HEK293T (cell line): Measurements from ENCODE around the gene ADPRM.

Experiments used
- BHLHE40 ChIP-seq: fragments of 450-650 bp; IDR thresholded peaks from 2 replicates; pipeline ENCODE4 v1.6.1; 2016; ENCODE audit warnings: mild to moderate bottlenecking, moderate library complexity, borderline replicate concordance
- CTBP1 ChIP-seq: fragments of 450-650 bp; IDR thresholded peaks from 2 replicates; pipeline ENCODE4 v1.6.1; 2016; ENCODE audit warnings: borderline replicate concordance
- FOXA1 ChIP-seq: fragments of 450-650 bp; IDR thresholded peaks from 2 replicates; pipeline ENCODE4 v1.6.1; 2016; ENCODE audit warnings: mild to moderate bottlenecking
- FOXK2 ChIP-seq: fragments of 450-650 bp; IDR thresholded peaks from 2 replicates; pipeline ENCODE4 v1.6.1; 2016; ENCODE audit warnings: mild to moderate bottlenecking
- HDGF ChIP-seq: fragments of 450-650 bp; IDR thresholded peaks from 2 replicates; pipeline ENCODE4 v1.6.1; 2017; ENCODE audit warnings: antibody characterized with exemption, borderline replicate concordance
- L3MBTL2 ChIP-seq: fragments of 450-650 bp; conservative IDR thresholded peaks from 2 replicates; pipeline ENCODE4 v1.6.1; 2016; ENCODE audit warnings: mild to moderate bottlenecking
- NFRKB ChIP-seq: fragments of 450-650 bp; IDR thresholded peaks from 2 replicates; pipeline ENCODE4 v1.6.1; 2016; ENCODE audit warnings: mild to moderate bottlenecking, moderate library complexity
- SP1 ChIP-seq: fragments of 450-650 bp; IDR thresholded peaks from 2 replicates; pipeline ENCODE4 v1.6.1; 2017
- TARDBP ChIP-seq: fragments of 450-650 bp; IDR thresholded peaks from 2 replicates; pipeline ENCODE4 v1.6.1; 2016
- ZNF384 ChIP-seq: fragments of 450-650 bp; IDR thresholded peaks from 2 replicates; pipeline ENCODE4 v1.6.1; 2016
- TF ChIP-seq, protein P1 (sequence below): fragments of 450-650 bp; IDR thresholded peaks from 2 replicates; pipeline ENCODE4 v1.6.1; 2016

- TF ChIP-seq HDGF: no peak
- TF ChIP-seq TARDBP: no peak
- no peak for TF ChIP-seq CTBP1
- no peak for TF ChIP-seq FOXK2
- peak; percentile 50 for TF ChIP-seq L3MBTL2
- TF ChIP-seq FOXA1: no peak
- no peak for TF ChIP-seq BHLHE40
- no peak for TF ChIP-seq NFRKB
- TF ChIP-seq ZNF384: no peak
- no peak for TF ChIP-seq SP1
- TF ChIP-seq, protein P1, sequence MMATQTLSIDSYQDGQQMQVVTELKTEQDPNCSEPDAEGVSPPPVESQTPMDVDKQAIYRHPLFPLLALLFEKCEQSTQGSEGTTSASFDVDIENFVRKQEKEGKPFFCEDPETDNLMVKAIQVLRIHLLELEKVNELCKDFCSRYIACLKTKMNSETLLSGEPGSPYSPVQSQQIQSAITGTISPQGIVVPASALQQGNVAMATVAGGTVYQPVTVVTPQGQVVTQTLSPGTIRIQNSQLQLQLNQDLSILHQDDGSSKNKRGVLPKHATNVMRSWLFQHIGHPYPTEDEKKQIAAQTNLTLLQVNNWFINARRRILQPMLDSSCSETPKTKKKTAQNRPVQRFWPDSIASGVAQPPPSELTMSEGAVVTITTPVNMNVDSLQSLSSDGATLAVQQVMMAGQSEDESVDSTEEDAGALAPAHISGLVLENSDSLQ: no peak
These were observed 32.2 kb downstream of the ADPRM start, which contains the start of gene TMEM220 for GRCh38 chr17:10729334-10730193.
